Smooth muscle cell of the umbilical artery (primary cell): ENCODE results near the gene KRTAP15-1. TPM values are rescaled to one million over a fixed set of nuclear protein-coding genes. Genes with fewer than 3 reads are reported as not detected.

Experiments used
- total RNA-seq: library from RNA; depleted of rRNA; stranded (reverse); fragments of >200 nt; gene quantifications from 2 replicates; pipeline ENCODE4 v1.2.3, GENCODE V29; 2014

The KRTAP15-1 gene
- total RNA-seq = not detected in 2 replicates

GRCh38 chr21:30439975-30440374, at the start of gene KRTAP15-1:
KRTAP15-1 (plus strand) TSS chr21:30440275; CDS start chr21:30440328, 53 bp downstream.

GRCh38 chr21:30395731-30396130, 44.3 kb upstream of the KRTAP15-1 start, which contains the start of gene KRTAP13-1:
KRTAP13-1 (plus strand) TSS chr21:30396031; CDS start chr21:30396087, 56 bp downstream.

GRCh38 chr21:30425826-30426225, 14.2 kb upstream of the KRTAP15-1 start, which contains the start of gene KRTAP13-3:
KRTAP13-3 (minus strand) TSS chr21:30425926; CDS start chr21:30425912, 14 bp downstream.

DNA sequence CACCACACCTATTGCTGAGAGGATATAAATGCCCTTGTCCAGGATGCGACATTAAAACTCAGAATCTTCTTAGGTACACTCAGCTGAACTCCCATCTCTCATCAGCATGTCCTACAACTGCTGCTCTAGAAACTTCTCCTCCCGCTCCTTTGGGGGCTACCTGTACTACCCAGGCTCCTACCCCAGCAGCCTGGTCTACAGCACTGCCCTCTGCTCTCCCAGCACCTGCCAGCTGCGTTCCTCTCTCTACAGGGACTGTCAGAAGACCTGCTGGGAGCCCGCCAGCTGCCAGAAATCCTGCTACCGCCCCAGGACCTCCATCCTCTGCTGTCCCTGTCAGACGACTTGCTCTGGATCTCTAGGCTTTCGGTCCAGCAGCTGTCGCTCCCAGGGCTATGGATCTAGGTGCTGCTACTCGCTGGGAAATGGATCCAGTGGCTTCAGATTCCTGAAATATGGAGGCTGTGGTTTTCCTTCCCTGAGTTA, 9.9 kb upstream of the KRTAP15-1 start, which contains the start of gene KRTAP13-4:
TSS of gene KRTAP13-4 (plus strand) at position 51 of the 486 bp plus-strand sequence. CDS start at position 107, 56 bp downstream.

GRCh38 chr21:30480145-30480544, 40.1 kb downstream of the KRTAP15-1 start, which contains the start of gene KRTAP19-1:
KRTAP19-1 (minus strand) TSS chr21:30480367; CDS start chr21:30480317, 50 bp downstream.

DNA sequence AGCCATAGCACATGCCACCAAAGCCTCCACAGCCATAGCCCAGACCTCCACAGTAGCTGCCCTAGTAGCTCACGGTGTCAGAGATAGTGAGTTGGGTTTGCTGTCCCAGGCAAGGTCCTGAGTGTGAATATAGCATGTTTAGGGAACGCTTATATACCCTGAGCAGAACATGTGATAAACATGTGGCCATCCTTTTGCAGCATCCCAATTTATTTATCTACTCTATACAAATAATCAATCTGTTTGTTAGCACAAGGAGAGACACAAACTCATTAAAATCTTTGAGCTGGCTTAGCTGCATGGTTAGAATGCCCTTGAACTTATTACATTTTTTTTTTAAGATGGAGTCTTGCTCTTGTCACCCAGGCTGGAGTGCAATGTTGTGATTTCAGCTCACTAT, 47.3 kb downstream of the KRTAP15-1 start, which contains the start of gene KRTAP19-2:
TSS of gene KRTAP19-2 (minus strand) at position 101 of the 400 bp plus-strand sequence. CDS start at position 13, 88 bp downstream.

Other genes with a start within 250 kb of the KRTAP15-1 start
- not detected in 2 replicates for gene CLDN8, start 224.2 kb upstream of the KRTAP15-1 start, total RNA-seq
- gene KRTAP24-1, start 157.3 kb upstream of the KRTAP15-1 start, total RNA-seq = not detected in 2 replicates
- gene KRTAP25-1, start 150.8 kb upstream of the KRTAP15-1 start, total RNA-seq = not detected in 2 replicates
- not detected in 2 replicates for gene KRTAP26-1, start 120.0 kb upstream of the KRTAP15-1 start, total RNA-seq
- not detected in 2 replicates for gene KRTAP27-1, start 102.6 kb upstream of the KRTAP15-1 start, total RNA-seq
- not detected in 2 replicates for gene KRTAP23-1, start 91.7 kb upstream of the KRTAP15-1 start, total RNA-seq
- not detected in 2 replicates for gene KRTAP13-2, start 68.0 kb upstream of the KRTAP15-1 start, total RNA-seq
- not detected in 2 replicates for gene KRTAP13-1, start 44.2 kb upstream of the KRTAP15-1 start, total RNA-seq
- gene KRTAP13-3, start 14.3 kb upstream of the KRTAP15-1 start, total RNA-seq = not detected in 2 replicates
- not detected in 2 replicates for gene KRTAP13-4, start 10.1 kb upstream of the KRTAP15-1 start, total RNA-seq
- not detected in 2 replicates for gene KRTAP19-1, start 40.1 kb downstream of the KRTAP15-1 start, total RNA-seq
- gene KRTAP19-2, start 47.2 kb downstream of the KRTAP15-1 start, total RNA-seq = not detected in 2 replicates
- not detected in 2 replicates for gene KRTAP19-3, start 51.7 kb downstream of the KRTAP15-1 start, total RNA-seq
- gene KRTAP19-4, start 56.9 kb downstream of the KRTAP15-1 start, total RNA-seq = not detected in 2 replicates
- not detected in 2 replicates for gene KRTAP19-5, start 61.9 kb downstream of the KRTAP15-1 start, total RNA-seq
- not detected in 2 replicates for gene KRTAP19-6, start 101.6 kb downstream of the KRTAP15-1 start, total RNA-seq
- gene KRTAP19-7, start 121.0 kb downstream of the KRTAP15-1 start, total RNA-seq = not detected in 2 replicates
- gene KRTAP22-2, start 150.1 kb downstream of the KRTAP15-1 start, total RNA-seq = not detected in 2 replicates
- not detected in 2 replicates for gene KRTAP6-3, start 152.2 kb downstream of the KRTAP15-1 start, total RNA-seq
- gene KRTAP6-2, start 158.6 kb downstream of the KRTAP15-1 start, total RNA-seq = not detected in 2 replicates
- gene KRTAP22-1, start 160.8 kb downstream of the KRTAP15-1 start, total RNA-seq = not detected in 2 replicates
- not detected in 2 replicates for gene KRTAP6-1, start 173.7 kb downstream of the KRTAP15-1 start, total RNA-seq
- not detected in 2 replicates for gene KRTAP20-1, start 176.2 kb downstream of the KRTAP15-1 start, total RNA-seq
- not detected in 2 replicates for gene KRTAP20-4, start 180.4 kb downstream of the KRTAP15-1 start, total RNA-seq
- gene KRTAP20-2, start 194.9 kb downstream of the KRTAP15-1 start, total RNA-seq = not detected in 2 replicates
- not detected in 2 replicates for gene KRTAP20-3, start 202.6 kb downstream of the KRTAP15-1 start, total RNA-seq